ENCODE results near the gene ARID3A. TPM values are rescaled to one million over a fixed set of nuclear protein-coding genes. Genes with fewer than 3 reads are reported as not detected.
"Not testable (repeated sequence)": the region's sequence is repeated elsewhere in the genome, so short reads cannot be mapped to it uniquely, and the experiment has no call there.

ARID3A gene
- total and polyA plus RNA-seq, 2 donors: 4.4 to 8.8 TPM

GRCh38 chr19:954272-954671, 28.4 kb downstream of the ARID3A start:
- peaks cover 5 to 24% of the 10 kb centered on the region in 2 donors for H3K4me1 ChIP-seq (ENCODE audit: control insufficient read depth in 2 of 2, insufficient read depth in 2 of 2, low read length in 2 of 2)
- H3K27me3 ChIP-seq (ENCODE audit: control insufficient read depth in 2 of 2, insufficient read depth in 1 of 2, low read length in 1 of 2): no peaks in the 10 kb centered on the region
- no peaks in the 10 kb centered on the region for H3K36me3 ChIP-seq (ENCODE audit: control insufficient read depth in 2 of 2, insufficient read depth in 2 of 2, low read length in 1 of 2)
- H3K27ac ChIP-seq (ENCODE audit: low read depth in 1 of 2, low read length in 1 of 2): no peak overlapping the region
- 95% methylated on average over 14 of the region's 14 CpGs for WGBS
- no peak for DNase-seq (ENCODE audit: low read depth in 6 of 9, low spot score in 9 of 9)
- H3K9me3 ChIP-seq (ENCODE audit: control insufficient read depth in 2 of 2, insufficient read depth in 1 of 2, low read length in 1 of 2): no peaks in the 10 kb centered on the region
- no peak overlapping the region for H3K4me3 ChIP-seq (ENCODE audit: low read length in 2 of 2)

- Histone ChIP-seq H3K27ac (ENCODE audit: low read depth in 1 of 2, low read length in 1 of 2) (no peak overlapping the region), H3K4me1 (ENCODE audit: control insufficient read depth in 2 of 2, insufficient read depth in 2 of 2, low read length in 2 of 2) (peaks cover 5 to 24% of the 10 kb centered on the region in 2 donors), H3K4me3 (ENCODE audit: low read length in 2 of 2) (no peak overlapping the region), H3K36me3 (ENCODE audit: control insufficient read depth in 2 of 2, insufficient read depth in 2 of 2, low read length in 1 of 2) (peaks cover 0 to 4% of the 10 kb centered on the region in 2 donors), H3K9me3 (ENCODE audit: control insufficient read depth in 2 of 2, insufficient read depth in 1 of 2, low read length in 1 of 2) (no peaks in the 10 kb centered on the region), H3K27me3 (ENCODE audit: control insufficient read depth in 2 of 2, insufficient read depth in 1 of 2, low read length in 1 of 2) (no peaks in the 10 kb centered on the region)
- DNase-seq (ENCODE audit: low read depth in 6 of 9, low spot score in 9 of 9): no peak
- WGBS: 96% methylated on average over 43 of the region's 43 CpGs
Observed at GRCh38 chr19:954672-955494, 29.0 kb downstream of the ARID3A start.

GRCh38 chr19:955803-956765, 30.2 kb downstream of the ARID3A start:
- H3K4me1 ChIP-seq (ENCODE audit: control insufficient read depth in 2 of 2, insufficient read depth in 2 of 2, low read length in 2 of 2): peaks cover 5 to 20% of the 10 kb centered on the region in 2 donors

GRCh38 chr19:956766-957440, 31.1 kb downstream of the ARID3A start:
- Histone ChIP-seq H3K4me3 (ENCODE audit: low read length in 2 of 2) (no peak overlapping the region), H3K36me3 (ENCODE audit: control insufficient read depth in 2 of 2, insufficient read depth in 2 of 2, low read length in 1 of 2) (peaks cover 10 to 13% of the 10 kb centered on the region in 2 donors), H3K9me3 (ENCODE audit: control insufficient read depth in 2 of 2, insufficient read depth in 1 of 2, low read length in 1 of 2) (no peaks in the 10 kb centered on the region), H3K4me1 (ENCODE audit: control insufficient read depth in 2 of 2, insufficient read depth in 2 of 2, low read length in 2 of 2) (peaks cover 5 to 22% of the 10 kb centered on the region in 2 donors), H3K27me3 (ENCODE audit: control insufficient read depth in 2 of 2, insufficient read depth in 1 of 2, low read length in 1 of 2) (no peaks in the 10 kb centered on the region), H3K27ac (ENCODE audit: low read depth in 1 of 2, low read length in 1 of 2) (no peak overlapping the region)
- WGBS: 91% methylated on average over 27 of the region's 27 CpGs
- no peak for DNase-seq (ENCODE audit: low read depth in 6 of 9, low spot score in 9 of 9)

More at GRCh38 chr19:955803-956765, 30.2 kb downstream of the ARID3A start:
- Histone ChIP-seq H3K27ac (ENCODE audit: low read depth in 1 of 2, low read length in 1 of 2) (no peak overlapping the region), H3K27me3 (ENCODE audit: control insufficient read depth in 2 of 2, insufficient read depth in 1 of 2, low read length in 1 of 2) (no peaks in the 10 kb centered on the region), H3K36me3 (ENCODE audit: control insufficient read depth in 2 of 2, insufficient read depth in 2 of 2, low read length in 1 of 2) (peaks cover 8 to 13% of the 10 kb centered on the region in 2 donors), H3K9me3 (ENCODE audit: control insufficient read depth in 2 of 2, insufficient read depth in 1 of 2, low read length in 1 of 2) (no peaks in the 10 kb centered on the region), H3K4me3 (ENCODE audit: low read length in 2 of 2) (no peak overlapping the region)
- no peak for DNase-seq (ENCODE audit: low read depth in 6 of 9, low spot score in 9 of 9)
- WGBS: 96% methylated on average over 55 of the region's 55 CpGs

- not testable (repeated sequence) for H3K27me3 ChIP-seq (ENCODE audit: control insufficient read depth in 2 of 2, insufficient read depth in 1 of 2, low read length in 1 of 2); H3K4me3 ChIP-seq (ENCODE audit: low read length in 2 of 2); H3K27ac ChIP-seq (ENCODE audit: low read depth in 1 of 2, low read length in 1 of 2); H3K9me3 ChIP-seq (ENCODE audit: control insufficient read depth in 2 of 2, insufficient read depth in 1 of 2, low read length in 1 of 2); DNase-seq (ENCODE audit: low read depth in 6 of 9, low spot score in 9 of 9)
- 99% methylated on average over 9 of the region's 9 CpGs for WGBS
- Histone ChIP-seq H3K4me1 (ENCODE audit: control insufficient read depth in 2 of 2, insufficient read depth in 2 of 2, low read length in 2 of 2) (peaks cover 5 to 21% of the 10 kb centered on the region in 2 donors), H3K36me3 (ENCODE audit: control insufficient read depth in 2 of 2, insufficient read depth in 2 of 2, low read length in 1 of 2) (peaks cover 10 to 13% of the 10 kb centered on the region in 2 donors)
Observed at GRCh38 chr19:957578-957977, 31.7 kb downstream of the ARID3A start.

- H3K27me3 ChIP-seq (ENCODE audit: control insufficient read depth in 2 of 2, insufficient read depth in 1 of 2, low read length in 1 of 2): no peaks in the 10 kb centered on the region
- no peaks in the 10 kb centered on the region for H3K9me3 ChIP-seq (ENCODE audit: control insufficient read depth in 2 of 2, insufficient read depth in 1 of 2, low read length in 1 of 2)
- H3K4me1 ChIP-seq (ENCODE audit: control insufficient read depth in 2 of 2, insufficient read depth in 2 of 2, low read length in 2 of 2): peaks cover 0 to 6% of the 10 kb centered on the region in 2 donors
- no peak for DNase-seq (ENCODE audit: low read depth in 6 of 9, low spot score in 9 of 9)
- no peak overlapping the region for H3K4me3 ChIP-seq (ENCODE audit: low read length in 2 of 2)
- no peak overlapping the region for H3K27ac ChIP-seq (ENCODE audit: low read depth in 1 of 2, low read length in 1 of 2)
- 95% methylated on average over 36 of the region's 36 CpGs for WGBS
- peaks cover 13 to 15% of the 10 kb centered on the region in 2 donors for H3K36me3 ChIP-seq (ENCODE audit: control insufficient read depth in 2 of 2, insufficient read depth in 2 of 2, low read length in 1 of 2)
Observed at GRCh38 chr19:958967-959855, 33.4 kb downstream of the ARID3A start.

GRCh38 chr19:960020-960419, 34.2 kb downstream of the ARID3A start:
- WGBS: 80% methylated on average over 12 of the region's 12 CpGs
- Histone ChIP-seq H3K36me3 (ENCODE audit: control insufficient read depth in 2 of 2, insufficient read depth in 2 of 2, low read length in 1 of 2) (peaks cover 21 to 23% of the 10 kb centered on the region in 2 donors), H3K27me3 (ENCODE audit: control insufficient read depth in 2 of 2, insufficient read depth in 1 of 2, low read length in 1 of 2) (no peaks in the 10 kb centered on the region), H3K27ac (ENCODE audit: low read depth in 1 of 2, low read length in 1 of 2) (no peak overlapping the region), H3K9me3 (ENCODE audit: control insufficient read depth in 2 of 2, insufficient read depth in 1 of 2, low read length in 1 of 2) (peaks cover 0 to 7% of the 10 kb centered on the region in 2 donors), H3K4me3 (ENCODE audit: low read length in 2 of 2) (no peak overlapping the region), H3K4me1 (ENCODE audit: control insufficient read depth in 2 of 2, insufficient read depth in 2 of 2, low read length in 2 of 2) (peaks cover 0 to 6% of the 10 kb centered on the region in 2 donors)
- DNase-seq (ENCODE audit: low read depth in 6 of 9, low spot score in 9 of 9): no peak

GRCh38 chr19:960601-960938, 34.7 kb downstream of the ARID3A start:
- DNase-seq (ENCODE audit: low read depth in 6 of 9, low spot score in 9 of 9): no peak
- Histone ChIP-seq H3K27me3 (ENCODE audit: control insufficient read depth in 2 of 2, insufficient read depth in 1 of 2, low read length in 1 of 2) (no peaks in the 10 kb centered on the region), H3K36me3 (ENCODE audit: control insufficient read depth in 2 of 2, insufficient read depth in 2 of 2, low read length in 1 of 2) (peaks cover 26 to 28% of the 10 kb centered on the region in 2 donors)

More at GRCh38 chr19:960601-960938, 34.7 kb downstream of the ARID3A start:
- 89% methylated on average over 8 of the region's 8 CpGs for WGBS
- H3K9me3 ChIP-seq (ENCODE audit: control insufficient read depth in 2 of 2, insufficient read depth in 1 of 2, low read length in 1 of 2): peaks cover 0 to 7% of the 10 kb centered on the region in 2 donors
- H3K4me1 ChIP-seq (ENCODE audit: control insufficient read depth in 2 of 2, insufficient read depth in 2 of 2, low read length in 2 of 2): peaks cover 0 to 6% of the 10 kb centered on the region in 2 donors
- no peak overlapping the region for H3K27ac ChIP-seq (ENCODE audit: low read depth in 1 of 2, low read length in 1 of 2)
- no peak overlapping the region for H3K4me3 ChIP-seq (ENCODE audit: low read length in 2 of 2)
